DMS79 (cell line): ENCODE measurements around the gene MYCBPAP.
A peak's percentile ranks its signal among the peaks of the same experiment; 100 is the strongest.
"Not testable (repeated sequence)": the region's sequence is repeated elsewhere in the genome, so short reads cannot be mapped to it uniquely, and the experiment has no call there.

ENCODE experiments used
- DNase-seq: peaks from one replicate; lab custom pipeline; 2025; lab: John Stamatoyannopoulos, UW

Gene MYCBPAP

DNA sequence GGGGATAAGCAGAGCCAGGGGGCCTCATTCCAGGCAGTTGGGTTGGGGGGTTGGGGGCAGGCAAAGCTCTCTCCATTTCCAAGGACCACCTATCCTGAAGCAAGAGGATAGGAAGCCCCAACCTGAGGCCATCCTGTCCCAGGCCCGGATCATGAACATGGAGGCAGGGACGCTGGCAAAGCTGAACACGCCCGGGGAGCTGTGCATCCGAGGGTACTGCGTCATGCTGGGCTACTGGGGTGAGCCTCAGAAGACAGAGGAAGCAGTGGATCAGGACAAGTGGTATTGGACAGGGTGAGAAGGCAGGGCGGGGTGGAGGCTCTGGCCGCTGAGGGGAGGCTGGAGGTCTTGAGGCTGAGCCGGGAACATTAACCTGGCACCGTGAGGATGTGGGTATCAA is 36.0 kb upstream of the MYCBPAP start:
- DNase-seq, result no peak

DNA sequence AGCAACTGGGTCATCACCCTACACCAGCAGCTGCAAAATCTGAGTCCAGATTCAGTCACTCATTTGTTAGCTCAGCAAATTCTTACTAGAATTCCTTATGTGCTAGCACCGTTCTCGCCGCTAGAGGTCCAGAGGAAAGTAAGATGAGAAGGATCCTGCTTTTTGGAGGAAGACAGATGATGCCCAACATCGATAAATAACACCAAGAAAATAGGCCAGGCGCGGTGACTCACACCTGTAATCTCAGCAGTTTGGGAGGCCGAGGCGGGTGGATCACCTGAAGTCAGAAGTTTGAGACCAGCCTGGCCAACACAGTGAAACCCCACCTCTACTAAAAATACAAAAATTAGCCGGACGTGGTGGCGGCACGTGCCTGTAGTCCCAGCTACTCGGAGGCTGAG is 35.5 kb upstream of the MYCBPAP start:
- DNase-seq, result not testable (repeated sequence)

DNA sequence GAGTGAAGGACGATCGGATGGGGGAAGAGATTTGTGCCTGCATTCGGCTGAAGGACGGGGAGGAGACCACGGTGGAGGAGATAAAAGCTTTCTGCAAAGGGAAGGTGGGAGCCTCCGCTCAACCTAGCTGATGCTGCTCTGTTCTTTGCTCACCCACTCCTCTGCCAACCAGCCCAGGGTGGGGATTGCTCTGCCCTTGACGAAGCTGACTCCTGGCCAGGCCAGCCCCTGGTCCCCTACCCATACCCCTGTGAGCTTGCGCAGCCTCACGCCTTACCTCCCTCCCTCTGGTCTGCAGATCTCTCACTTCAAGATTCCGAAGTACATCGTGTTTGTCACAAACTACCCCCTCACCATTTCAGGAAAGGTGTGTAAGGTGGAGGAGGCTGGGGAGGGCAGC is 34.3 kb upstream of the MYCBPAP start:
- no peak for DNase-seq

DNA sequence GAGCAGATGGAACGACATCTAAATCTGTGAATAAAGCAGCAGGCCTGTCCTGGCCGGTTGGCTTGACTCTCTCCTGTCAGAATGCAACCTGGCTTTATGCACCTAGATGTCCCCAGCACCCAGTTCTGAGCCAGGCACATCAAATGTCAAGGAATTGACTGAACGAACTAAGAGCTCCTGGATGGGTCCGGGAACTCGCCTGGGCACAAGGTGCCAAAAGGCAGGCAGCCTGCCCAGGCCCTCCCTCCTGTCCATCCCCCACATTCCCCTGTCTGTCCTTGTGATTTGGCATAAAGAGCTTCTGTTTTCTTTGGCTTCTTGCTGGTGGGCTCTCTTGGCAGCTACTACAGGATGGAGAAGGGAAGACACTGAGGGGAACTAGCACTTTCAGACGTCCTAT is 33.7 kb upstream of the MYCBPAP start:
- DNase-seq, result no peak

DNA sequence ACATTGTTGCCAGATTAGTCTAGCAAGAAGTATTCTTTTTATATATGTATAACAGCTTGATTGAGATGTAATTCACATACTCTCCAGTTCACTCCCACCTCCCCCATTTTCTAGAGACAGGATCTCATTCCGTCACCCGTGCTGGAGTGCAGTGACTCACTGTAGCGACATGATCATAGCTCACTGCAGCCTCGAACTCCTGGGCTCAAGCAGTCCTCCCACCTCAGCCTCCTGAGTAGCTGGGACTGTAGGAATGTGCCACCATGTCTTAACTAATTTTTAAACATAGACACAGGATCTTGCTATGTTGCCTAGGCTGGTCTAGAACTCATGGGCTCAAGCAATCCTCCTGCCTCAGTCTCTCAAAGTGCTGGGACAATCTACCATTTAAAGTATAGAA is 32.9 kb upstream of the MYCBPAP start:
- DNase-seq, result no peak

DNA sequence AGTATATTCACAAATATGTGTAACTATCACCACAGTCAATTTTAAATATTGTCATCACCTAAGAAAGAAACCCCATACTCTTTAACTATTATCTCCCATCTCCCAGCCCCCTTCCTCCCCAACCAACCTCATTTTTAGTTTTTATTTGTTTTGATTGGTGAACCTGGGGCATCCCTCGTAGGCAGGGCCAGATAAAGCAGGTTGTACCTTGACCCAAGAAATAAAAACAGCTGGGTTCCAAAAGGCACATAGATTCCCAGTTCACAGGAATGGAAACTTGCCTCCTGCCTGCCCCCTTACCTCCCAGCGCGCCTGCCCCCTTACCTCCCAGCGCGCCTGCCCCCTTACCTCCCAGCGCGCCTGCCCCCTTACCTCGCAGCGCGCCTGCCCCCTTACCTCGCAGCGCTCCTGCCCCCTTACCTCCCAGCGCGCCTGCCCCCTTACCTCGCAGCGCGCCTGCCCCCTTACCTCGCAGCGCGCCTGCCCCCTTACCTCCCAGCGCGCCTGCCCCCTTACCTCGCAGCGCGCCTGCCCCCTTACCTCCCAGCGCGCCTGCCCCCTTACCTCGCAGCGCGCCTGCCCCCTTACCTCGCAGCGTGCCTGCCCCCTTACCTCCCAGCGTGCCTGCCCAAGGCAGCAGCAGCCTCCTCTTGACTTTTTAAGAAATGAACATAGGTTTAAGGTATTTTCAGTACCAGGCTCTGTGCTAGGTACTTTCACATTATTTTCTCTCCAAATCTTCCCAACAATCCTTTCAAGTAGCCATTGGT is 32.3 kb upstream of the MYCBPAP start:
- DNase-seq, result not testable (repeated sequence)

DNA sequence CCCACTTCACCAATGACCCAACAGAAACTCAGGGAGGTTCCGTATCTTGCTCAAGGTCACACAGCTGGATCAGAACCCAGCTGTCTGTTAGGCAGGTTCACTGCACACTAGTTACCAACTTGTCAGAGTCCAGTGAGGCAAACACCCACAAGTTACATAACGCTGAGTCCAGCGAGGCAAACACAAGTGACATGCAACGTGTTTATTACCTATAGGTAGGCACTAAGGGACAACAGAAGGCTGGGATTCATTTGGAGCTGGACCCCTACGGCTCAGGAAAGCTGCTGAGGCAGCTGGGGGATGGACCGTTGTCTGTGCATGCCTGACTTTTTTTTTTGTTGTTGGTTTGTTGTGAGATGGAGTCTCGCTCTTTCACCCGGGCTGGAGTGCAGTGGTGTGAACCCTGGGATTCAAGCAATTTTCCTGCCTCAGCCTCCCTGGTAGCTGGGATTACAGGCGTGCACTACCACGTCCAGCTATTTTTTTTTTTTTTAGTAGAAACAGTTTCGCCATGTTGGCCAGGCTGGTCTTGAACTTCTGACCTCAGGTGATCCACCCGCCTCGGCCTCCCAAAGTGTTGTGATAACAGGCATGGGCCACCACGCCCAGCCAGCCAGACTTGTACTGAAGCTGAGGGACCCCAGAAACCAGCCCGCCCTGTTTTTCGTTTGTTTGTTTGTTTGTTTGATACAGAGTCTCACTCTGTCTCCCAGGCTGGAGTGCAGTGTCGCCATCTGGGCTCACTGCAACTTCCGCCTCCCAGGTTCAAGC is 31.5 kb upstream of the MYCBPAP start:
- DNase-seq, result no peak

DNA sequence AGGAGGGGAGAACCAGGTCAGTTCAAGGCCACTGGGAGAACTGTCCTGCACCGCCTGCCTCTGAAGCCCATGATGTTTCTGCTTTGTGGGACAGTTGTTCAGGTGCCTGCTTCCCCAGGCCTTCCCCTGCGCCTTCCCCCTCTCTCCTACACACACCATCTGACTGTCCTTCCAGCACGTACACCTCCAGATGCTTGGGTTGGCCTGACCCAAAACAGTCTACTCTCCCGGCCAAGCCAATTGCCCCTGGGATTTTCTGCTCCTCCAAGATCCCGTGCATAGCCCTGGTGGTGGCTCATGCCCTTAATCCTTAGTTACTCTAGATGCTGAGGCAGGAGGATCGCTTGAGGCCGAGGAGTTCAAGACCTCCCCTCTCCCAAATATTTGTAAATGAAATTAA is 30.3 kb upstream of the MYCBPAP start:
- DNase-seq, result no peak

DNA sequence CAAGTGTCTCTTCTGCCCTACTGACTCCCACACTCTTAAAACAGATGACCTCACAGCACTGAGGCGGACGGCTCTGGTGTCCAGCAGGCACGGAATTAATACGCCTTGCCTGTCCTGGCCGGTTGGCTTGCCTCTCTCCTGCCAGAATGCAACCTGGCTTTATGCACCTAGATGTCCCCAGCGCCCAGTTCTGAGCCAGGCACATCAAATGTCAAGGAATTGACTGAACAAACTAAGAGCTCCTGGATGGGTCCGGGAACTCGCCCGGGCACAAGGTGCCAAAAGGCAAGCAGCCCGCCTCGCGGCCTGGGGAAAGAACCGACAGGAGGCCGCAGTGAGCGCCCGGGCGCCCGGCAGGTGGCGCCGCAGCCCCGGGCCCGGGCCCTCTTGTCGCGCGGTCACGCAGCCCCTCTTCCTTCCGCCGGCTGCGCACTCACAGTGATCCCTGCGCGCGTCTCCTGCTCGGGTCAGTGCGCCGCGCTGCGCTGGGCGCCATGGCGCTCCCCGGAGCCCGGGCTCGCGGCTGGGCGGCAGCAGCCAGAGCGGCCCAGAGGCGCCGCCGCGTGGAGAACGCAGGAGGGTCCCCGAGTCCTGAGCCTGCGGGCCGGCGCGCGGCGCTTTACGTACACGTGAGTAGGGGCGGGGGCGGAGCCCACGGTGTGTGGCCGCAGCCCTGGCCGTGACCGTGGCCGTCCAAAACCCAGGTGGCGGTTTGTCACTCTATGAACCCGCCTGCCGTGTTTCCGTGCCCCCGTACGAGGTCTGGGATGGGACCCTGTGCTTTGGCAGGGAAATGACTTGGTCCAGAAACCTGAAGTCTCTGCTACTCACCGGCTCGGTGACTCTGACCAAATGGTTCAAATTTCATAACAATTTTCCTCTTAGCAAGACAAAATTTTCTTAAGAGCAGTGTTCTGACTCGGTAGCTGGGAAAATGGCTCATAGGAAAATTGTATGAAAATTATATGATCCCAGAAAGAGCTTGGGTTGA is 29.6 kb upstream of the MYCBPAP start, which contains the start of gene RSAD1:
Gene RSAD1 (plus strand): TSS at position 470 of the 991 bp plus-strand sequence. CDS start 25 bp downstream, at position 495.
- DNase-seq, result peak; percentile 76

DNA sequence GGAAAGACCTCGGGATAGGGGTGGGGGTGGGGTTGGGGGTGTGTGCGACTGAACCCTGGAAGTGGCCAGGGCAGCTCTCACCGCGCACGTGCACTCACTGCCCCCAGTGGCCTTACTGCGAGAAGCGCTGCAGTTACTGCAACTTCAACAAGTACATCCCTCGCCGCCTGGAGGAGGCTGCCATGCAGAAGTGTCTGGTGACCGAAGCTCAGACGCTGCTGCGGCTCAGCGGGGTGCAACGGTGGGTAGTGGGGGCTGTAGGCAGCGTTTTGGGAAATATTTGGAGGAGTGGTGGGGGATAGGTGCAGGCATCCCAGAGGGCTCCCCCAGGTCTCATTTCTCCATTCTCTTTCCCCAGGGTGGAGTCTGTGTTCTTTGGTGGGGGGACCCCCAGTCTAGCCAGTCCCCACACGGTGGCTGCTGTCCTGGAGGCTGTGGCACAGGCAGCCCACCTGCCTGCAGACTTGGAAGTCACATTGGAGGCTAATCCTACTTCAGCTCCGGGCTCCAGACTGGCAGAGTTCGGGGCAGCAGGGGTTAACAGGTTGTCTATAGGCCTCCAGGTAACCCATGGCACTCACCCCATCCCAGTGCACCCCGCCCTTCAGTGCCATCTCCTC is 28.6 kb upstream of the MYCBPAP start:
- DNase-seq, result peak; percentile 65

DNA sequence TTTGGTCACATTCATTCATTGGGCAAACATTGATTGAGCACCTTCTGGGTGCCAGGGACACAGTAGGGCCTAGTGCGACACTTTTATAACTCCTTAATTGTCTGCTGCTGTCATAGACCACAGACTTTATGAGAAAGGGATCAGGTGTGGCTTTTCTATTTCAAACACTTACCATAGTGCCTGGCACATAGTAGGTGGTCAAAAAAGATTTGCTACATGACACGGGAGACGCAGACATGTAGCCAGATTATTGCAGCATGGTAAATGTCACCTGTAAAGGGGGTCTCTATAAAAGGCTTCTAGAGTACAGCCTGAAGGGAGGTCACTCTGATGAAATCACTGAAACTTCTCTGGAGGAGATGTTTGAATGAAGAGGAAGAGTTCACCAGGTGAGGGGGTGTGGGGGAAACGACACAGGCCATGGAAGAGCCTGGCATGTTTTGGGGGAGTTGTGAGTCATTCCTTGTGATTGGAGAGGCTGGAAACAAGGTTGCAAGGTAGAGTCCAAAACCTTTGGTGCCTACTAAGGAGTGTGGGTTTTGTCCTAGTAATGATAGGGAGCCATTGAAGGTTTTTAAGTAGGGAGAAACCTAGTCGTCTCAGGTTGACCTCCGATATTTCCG is 28.0 kb upstream of the MYCBPAP start:
- DNase-seq, result no peak

DNA sequence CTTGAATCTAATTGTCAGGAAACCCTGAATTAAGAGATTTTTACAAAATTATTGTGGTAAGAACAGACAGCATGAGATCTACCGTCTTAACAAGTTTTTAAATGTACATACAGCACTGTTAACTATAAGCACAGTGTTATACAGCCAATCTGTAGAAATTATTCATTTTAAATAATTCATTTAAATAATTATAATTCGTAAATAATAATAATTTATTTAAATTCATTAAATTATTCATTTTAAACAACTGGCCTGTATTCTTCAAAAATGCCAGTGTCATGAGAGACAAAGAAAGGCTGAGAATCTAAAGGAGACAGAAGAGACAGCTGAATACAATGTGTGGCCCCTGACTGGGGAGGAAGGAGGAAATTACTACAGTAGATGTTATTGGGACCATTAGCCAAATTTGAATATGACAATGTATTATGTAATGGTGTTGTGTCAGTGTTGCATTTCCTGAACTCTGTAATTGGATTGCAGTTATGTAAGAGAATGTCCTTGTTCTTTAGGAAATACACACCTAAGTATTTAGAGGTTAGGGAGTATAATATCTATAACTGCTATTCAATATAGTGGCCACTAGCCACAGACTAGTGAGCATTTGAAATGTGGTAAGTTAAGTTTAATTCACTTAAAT is 27.3 kb upstream of the MYCBPAP start:
- no peak for DNase-seq

DNA sequence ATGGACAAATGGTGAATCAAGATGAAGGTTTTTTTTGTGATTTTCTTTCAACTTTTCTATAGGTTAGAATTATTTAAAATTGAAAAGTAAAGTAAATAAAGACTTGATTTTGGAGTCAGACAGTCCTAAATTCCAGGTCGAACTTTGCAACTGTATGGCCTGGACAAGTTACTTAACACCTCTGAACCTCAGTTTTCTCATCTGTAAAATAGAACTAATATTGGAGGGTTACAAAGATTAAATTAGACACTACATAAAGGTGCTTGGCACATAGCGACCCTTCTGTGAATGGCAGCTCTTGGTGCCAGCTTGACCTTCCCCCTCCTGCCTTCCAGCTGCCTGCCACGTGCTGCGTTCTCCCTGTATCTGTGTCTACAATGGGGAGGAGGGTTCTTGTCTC is 26.6 kb upstream of the MYCBPAP start:
- no peak for DNase-seq

DNA sequence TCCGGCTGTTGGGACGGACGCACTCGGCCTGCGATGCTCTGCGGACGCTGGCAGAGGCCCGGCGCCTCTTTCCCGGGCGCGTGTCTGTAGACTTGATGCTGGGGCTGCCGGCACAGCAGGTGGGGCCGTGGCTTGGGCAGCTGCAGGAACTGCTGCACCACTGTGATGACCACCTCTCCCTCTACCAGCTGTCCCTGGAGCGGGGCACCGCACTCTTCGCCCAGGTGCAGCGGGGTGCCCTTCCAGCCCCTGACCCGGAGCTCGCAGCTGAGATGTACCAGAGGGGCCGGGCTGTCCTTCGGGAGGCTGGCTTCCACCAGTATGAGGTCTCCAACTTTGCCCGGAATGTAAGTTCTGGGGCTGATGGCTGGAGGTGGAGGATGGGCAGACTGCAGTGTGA is 26.1 kb upstream of the MYCBPAP start:
- no peak for DNase-seq

DNA sequence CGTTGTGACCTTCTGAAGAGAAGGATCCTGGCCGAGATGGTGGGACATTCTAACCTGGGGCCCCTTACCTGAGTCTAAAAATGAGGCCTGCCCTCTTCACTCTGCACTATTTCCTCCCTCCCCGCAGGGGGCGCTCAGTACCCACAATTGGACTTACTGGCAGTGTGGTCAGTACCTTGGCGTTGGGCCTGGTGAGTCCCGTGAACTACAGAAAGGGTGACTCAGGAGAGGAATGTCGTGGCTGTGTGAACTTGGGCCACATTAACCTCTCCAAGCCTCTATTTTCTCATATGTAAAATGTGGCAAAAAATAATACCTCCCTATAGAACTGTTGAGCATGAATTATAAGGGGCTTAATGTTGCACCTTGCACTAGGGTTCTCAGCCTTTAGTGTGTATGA is 25.7 kb upstream of the MYCBPAP start:
- DNase-seq, result peak; percentile 67

DNA sequence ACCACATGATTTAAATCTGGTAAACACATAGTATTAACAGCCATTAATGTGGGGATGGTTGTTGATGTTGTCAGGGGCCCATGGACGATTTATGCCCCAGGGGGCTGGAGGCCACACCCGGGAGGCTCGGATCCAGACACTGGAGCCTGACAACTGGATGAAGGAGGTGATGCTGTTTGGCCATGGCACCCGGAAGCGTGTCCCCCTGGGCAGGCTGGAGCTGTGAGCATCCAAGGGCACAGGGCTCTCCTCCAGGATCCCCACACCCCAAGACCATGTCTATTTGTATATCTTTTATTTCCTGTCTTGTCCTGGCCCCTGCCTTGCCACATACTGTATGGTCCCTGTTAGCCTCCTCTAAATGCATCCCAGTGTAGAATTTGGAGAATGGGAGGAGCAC is 25.0 kb upstream of the MYCBPAP start:
- DNase-seq, result no peak

DNA sequence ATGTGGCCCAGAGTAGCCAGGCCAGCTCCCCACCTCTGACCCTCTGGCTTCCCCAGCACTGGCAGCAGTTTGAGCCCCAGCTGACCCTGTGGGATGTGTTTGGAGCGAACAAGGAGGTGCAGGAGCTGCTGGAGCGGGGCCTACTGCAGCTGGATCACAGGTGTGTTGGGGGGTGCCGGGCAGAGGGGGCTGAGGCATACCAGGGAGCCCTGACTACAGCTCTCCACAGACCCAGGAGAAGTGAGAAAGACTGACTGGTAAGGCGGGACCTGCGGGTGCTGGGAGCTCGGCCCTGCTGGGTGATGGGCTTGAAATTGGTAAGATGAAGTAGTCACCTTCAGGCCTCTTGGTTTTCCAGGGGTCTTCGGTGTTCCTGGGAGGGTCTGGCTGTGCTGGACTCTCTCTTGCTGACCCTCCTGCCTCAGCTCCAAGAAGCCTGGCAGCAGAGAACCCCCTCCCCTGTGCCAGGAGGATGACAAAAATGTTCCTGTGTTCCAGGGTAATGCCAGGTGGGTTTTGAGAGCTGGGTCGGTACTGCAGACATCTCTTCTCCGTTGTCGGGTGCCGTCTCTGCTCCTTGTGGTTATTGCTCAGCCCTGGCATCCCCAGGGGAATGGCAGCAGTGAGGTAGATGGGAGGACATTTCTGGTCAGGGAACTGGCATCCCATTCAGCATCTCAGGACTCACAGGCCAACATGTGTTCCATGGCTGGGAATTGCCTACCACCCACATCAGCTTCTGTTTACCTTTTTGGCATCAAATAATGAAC is 23.7 kb upstream of the MYCBPAP start:
- no peak for DNase-seq

DNA sequence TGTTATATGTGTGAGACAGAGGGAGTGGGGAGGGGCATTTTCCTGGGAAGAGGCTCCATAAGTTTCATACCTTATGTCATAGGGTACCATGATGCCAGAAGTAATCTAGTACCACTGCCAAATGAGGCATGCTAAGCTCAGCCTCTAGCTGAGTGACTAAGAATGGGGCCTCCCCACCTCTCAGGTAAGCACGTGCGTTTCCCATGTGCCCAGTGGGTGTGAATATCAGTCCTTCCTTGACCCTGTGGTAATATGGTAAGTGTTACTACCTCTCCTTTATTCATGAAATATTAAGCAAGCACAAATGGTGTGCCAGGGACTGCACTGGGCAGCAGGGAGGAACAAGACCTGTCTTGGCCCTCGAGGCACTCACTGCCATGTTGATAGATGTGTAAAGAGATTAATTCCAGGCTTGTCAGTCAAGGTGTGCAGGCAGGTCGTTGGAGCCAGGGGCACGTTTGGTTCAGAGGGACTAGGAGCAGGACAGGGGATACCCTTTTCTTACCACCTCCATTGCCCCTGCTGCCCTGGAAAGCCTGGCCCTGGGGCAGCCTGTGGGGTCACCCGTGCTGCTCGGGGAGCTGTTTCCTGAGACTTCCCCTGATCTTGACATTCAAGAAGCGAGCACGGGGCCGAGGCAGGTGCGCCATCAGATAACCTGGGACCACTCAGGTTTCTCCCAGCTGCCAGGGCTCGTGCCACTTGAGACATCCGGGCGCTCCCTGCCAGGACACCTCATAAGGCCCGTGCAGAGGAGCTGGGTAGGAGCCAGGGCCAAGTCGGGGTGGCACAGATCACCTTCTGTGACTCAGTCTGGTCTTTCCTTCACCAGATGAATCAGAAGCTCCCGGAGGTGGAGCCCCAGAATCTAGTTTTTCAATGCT is 20.8 kb upstream of the MYCBPAP start:
- peak; percentile 46 for DNase-seq

DNA sequence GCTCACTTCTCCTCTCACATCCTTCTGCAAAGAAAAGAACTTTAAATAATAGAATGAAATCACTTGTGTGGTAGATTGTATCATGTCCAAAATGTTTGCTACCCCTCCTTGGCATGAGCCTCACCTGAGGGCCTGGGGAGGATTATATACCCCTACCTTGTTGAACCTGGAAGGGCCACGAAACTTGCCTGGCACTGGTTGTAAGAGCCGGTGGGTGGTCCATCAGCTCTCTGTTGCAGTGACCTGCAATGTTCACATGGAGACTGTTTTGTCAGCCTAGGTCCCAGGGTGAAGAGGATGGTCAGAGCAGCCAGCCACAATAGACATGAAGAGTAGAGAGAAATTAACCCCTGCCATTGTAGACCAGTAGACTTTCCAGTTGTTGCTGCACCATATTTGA is 19.4 kb upstream of the MYCBPAP start:
- DNase-seq, result no peak
